Keratinocyte (primary cell): Measurements from ENCODE around the gene LRP11.

Experiments
- EZH2 ChIP-seq: IDR thresholded peaks from one replicate; pipeline ENCODE4 v1.6.1; 2012; ENCODE audit warnings: inconsistent platforms, mild to moderate bottlenecking, low read length, moderate library complexity
- TF ChIP-seq, protein P1 (sequence below), 3 experiments: IDR thresholded peaks in 1 of 3; conservative IDR thresholded peaks in 1 of 3; optimal IDR thresholded peaks in 1 of 3; 2 replicates in 2 of 3; 3 replicates in 1 of 3; pipeline versions ENCODE3 to v1.5.1; 2011; ENCODE audit warnings: low read length in 3 of 3, mild to moderate bottlenecking in 3 of 3, moderate library complexity in 2 of 3, control low read depth in 1 of 3, inconsistent platforms in 1 of 3; ENCODE audit not compliant: insufficient read depth in 2 of 3; ENCODE audit errors: extremely low read depth in 1 of 3

DNA sequence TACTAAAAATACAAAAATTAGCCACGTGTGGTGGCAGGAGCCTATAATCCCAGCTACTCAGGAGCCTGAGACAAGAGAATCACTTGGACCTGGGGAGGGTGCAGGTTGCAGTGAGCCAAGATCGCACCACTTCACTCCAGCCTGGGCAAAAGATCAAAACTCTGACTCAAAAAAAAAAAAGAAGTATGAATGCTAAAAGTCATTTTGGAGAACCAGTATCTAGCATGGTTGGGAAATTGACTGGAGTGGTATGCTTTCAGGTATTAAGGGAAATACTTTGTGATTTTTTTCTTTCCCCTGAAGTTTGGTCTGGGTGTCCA lies 84.6 kb downstream of the LRP11 start:
- TF ChIP-seq, protein P1, sequence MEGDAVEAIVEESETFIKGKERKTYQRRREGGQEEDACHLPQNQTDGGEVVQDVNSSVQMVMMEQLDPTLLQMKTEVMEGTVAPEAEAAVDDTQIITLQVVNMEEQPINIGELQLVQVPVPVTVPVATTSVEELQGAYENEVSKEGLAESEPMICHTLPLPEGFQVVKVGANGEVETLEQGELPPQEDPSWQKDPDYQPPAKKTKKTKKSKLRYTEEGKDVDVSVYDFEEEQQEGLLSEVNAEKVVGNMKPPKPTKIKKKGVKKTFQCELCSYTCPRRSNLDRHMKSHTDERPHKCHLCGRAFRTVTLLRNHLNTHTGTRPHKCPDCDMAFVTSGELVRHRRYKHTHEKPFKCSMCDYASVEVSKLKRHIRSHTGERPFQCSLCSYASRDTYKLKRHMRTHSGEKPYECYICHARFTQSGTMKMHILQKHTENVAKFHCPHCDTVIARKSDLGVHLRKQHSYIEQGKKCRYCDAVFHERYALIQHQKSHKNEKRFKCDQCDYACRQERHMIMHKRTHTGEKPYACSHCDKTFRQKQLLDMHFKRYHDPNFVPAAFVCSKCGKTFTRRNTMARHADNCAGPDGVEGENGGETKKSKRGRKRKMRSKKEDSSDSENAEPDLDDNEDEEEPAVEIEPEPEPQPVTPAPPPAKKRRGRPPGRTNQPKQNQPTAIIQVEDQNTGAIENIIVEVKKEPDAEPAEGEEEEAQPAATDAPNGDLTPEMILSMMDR (optimal IDR thresholded peaks at IDR 0.05 in 1 of 3, IDR thresholded peaks at IDR 0.05 in 1 of 3, conservative IDR thresholded peaks at IDR 0.05 in 1 of 3; ENCODE audit: extremely low read depth in 1 of 3, insufficient read depth in 2 of 3, low read length in 3 of 3) = no peak
- TF ChIP-seq EZH2 = no peak
